NK-92 (cell line): Measurements from ENCODE around the gene SLC2A8.

Experiments used
- DNase-seq: peaks from one replicate; lab custom pipeline; 2025; ENCODE audit not compliant: unreplicated experiment; lab: John Stamatoyannopoulos, UW

Gene SLC2A8

GRCh38 chr9:127396808-127397645, at the start of gene SLC2A8:
Gene SLC2A8, plus strand, starts transcription at chr9:127397169. Its CDS starts 62 bp downstream, at chr9:127397231.
- DNase-seq, result peak; percentile 18

GRCh38 chr9:127347831-127348776, 48.9 kb upstream of the SLC2A8 start:
- no peak for DNase-seq

- DNase-seq, result no peak
Measured at GRCh38 chr9:127349483-127350113, 47.4 kb upstream of the SLC2A8 start.

- DNase-seq, result no peak
Measured at GRCh38 chr9:127351182-127352166, 45.5 kb upstream of the SLC2A8 start.

- DNase-seq, result no peak
Measured at GRCh38 chr9:127353882-127354281, 43.1 kb upstream of the SLC2A8 start.

GRCh38 chr9:127356906-127357305, 40.1 kb upstream of the SLC2A8 start:
- DNase-seq, result no peak

- no peak for DNase-seq
Measured at GRCh38 chr9:127358023-127358535, 38.9 kb upstream of the SLC2A8 start.

GRCh38 chr9:127358770-127359169, 38.2 kb upstream of the SLC2A8 start:
- no peak for DNase-seq

- no peak for DNase-seq
Measured at GRCh38 chr9:127360250-127360649, 36.7 kb upstream of the SLC2A8 start.

GRCh38 chr9:127360829-127361228, 36.1 kb upstream of the SLC2A8 start:
- no peak for DNase-seq

GRCh38 chr9:127361561-127361960, 35.4 kb upstream of the SLC2A8 start:
- no peak for DNase-seq

- DNase-seq, result no peak
Measured at GRCh38 chr9:127362829-127363228, 34.1 kb upstream of the SLC2A8 start.

GRCh38 chr9:127365461-127365860, 31.5 kb upstream of the SLC2A8 start:
- no peak for DNase-seq

GRCh38 chr9:127366594-127366993, 30.4 kb upstream of the SLC2A8 start:
- no peak for DNase-seq

GRCh38 chr9:127368852-127369402, 28.0 kb upstream of the SLC2A8 start:
- DNase-seq, result no peak

GRCh38 chr9:127369428-127369827, 27.5 kb upstream of the SLC2A8 start:
- DNase-seq, result no peak

GRCh38 chr9:127370147-127370579, 26.8 kb upstream of the SLC2A8 start:
- no peak for DNase-seq

- DNase-seq, result no peak
Measured at GRCh38 chr9:127370672-127371648, 26.0 kb upstream of the SLC2A8 start.
